GM21447 (cell line): ENCODE data around the gene ARHGAP42.
A peak's percentile ranks its signal among the peaks of the same experiment; 100 is the strongest.

Experiments used
- ATAC-seq: cut with Tn5 transposase; IDR thresholded peaks from one replicate; pipeline ENCODE4 v1.9.1; 2021; ENCODE audit not compliant: unreplicated experiment

Gene ARHGAP42

DNA sequence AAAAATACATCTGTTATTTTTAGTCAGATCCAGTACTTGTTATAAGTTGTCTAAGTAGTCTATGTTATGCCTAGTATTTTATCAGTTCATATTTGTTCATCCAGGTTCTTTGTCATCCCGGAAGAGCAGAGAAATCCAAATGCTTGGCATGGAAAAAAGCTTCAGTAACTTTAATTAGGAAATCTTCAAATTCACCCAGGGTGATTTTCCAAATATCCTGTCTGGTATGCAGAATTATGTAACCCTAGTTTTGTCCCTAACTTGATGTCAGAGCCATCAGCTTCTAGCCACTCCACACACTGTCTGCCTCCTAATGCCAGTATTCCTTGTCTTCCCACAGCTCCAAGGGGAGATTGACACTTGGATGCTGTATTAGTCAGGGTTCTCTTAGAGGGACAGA, 216.2 kb downstream of the ARHGAP42 start:
- ATAC-seq = no peak

DNA sequence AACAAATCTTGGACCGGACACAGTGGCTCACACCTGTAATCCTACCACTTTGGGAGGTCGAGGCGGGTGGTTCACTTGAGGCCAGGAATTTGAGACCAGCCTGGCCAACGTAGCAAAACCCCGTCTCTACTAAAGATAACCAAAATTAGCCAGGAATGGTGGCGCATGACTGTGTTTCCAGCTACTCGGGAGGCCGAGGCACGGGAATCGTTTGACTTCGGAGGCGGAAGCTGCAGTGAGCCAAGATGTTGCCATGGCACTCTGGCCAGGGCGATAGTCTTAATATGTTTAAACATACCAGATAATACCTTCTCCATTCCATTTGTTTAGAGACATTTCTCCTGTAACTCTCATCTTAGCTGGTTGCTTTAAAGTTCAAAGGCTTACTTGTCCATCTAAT, 218.6 kb downstream of the ARHGAP42 start:
- no peak for ATAC-seq

- ATAC-seq = no peak
Observed at GRCh38 chr11:100908746-100909145, 221.7 kb downstream of the ARHGAP42 start.

- peak; percentile 94 for ATAC-seq
Observed at GRCh38 chr11:100910808-100911207, 223.7 kb downstream of the ARHGAP42 start.

DNA sequence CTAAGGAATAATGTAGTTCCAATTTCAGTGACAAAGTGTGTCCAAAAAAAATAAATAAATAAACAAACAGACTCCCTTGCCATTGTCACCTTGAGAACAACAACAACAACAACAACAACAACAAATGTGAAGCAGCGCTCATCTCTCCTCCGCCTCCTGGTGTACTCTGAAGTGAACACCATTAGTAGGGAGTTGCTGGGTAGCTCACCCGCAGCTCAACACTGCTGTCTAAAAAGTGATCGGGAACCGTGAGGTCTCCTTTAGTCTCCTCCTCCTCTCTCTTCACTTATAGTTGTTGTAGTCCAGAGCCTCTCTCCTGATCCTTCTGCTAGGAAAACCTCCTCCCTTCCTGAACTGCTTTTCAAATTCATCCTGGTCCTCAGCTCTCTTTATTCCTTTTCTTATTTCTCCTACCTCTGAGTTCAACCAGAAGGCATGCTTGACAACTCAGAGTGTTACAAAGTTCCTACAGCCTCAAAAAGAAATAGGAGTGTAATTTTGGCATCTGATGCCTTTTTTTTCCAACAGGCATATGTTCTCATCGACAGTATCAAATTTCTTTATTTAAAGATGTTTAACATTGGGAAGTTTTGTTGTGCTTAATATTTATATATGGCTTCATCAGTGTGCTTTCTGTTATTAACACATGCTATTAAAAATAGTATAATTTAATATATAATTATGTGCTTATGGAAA, 227.5 kb downstream of the ARHGAP42 start:
- ATAC-seq = no peak

GRCh38 chr11:100918551-100919500, 231.7 kb downstream of the ARHGAP42 start:
- ATAC-seq = no peak

GRCh38 chr11:100920593-100920992, 233.5 kb downstream of the ARHGAP42 start:
- no peak for ATAC-seq

GRCh38 chr11:100922121-100922520, 235.0 kb downstream of the ARHGAP42 start:
- no peak for ATAC-seq

GRCh38 chr11:100923555-100923954, 236.5 kb downstream of the ARHGAP42 start:
- ATAC-seq = no peak

DNA sequence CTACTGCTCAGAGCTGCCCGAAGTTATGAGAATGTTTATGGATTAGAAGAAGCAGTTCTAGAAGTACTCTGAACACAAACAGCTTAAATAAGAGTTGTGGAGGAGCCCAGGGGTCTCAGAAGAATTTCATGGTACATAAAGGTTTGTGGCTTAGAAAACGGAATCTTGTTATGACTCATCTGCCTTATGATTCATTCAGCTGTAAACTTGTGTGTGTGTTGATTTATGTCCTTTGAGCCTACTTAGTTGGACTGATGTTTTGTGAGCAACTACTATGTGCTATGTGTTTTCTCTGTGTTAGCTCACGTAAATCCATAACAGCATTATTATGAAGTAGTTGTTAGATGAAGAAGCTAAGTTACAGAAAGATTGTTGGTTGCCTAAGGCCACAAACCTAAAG, 238.8 kb downstream of the ARHGAP42 start:
- ATAC-seq = peak; percentile 88

- ATAC-seq = no peak
Observed at GRCh38 chr11:100927579-100927978, 240.5 kb downstream of the ARHGAP42 start.

- no peak for ATAC-seq
Observed at GRCh38 chr11:100928426-100928825, 241.3 kb downstream of the ARHGAP42 start.

GRCh38 chr11:100929377-100929776, 242.3 kb downstream of the ARHGAP42 start:
- peak; percentile 37 for ATAC-seq

DNA sequence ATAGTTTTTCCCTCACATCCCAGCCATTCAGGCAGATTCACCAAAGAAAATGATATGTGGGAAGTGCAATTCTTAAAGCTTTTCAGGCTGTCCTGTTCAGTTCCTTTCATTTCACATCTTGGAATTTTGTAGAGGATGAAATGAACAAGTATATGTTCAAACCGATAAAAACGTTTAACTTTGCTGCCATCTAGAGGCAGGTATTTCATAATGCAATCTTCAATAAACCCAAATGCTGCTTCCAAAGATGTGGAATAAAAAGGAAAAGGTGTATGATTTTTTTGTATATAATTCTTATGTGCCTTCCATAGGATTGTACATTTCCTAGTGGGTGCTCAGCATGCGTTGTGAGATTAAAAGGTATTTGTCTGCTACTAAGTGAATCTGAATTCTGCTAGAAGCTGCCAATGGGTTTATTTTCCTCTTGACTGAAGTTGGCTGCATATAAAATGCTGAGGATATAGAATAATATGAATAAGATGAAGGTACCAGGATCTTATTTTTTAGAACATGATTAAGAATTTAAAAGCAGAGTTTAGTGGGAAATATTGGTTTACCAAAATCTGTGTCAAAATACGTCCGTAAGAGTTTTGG, 243.2 kb downstream of the ARHGAP42 start:
- ATAC-seq = no peak

DNA sequence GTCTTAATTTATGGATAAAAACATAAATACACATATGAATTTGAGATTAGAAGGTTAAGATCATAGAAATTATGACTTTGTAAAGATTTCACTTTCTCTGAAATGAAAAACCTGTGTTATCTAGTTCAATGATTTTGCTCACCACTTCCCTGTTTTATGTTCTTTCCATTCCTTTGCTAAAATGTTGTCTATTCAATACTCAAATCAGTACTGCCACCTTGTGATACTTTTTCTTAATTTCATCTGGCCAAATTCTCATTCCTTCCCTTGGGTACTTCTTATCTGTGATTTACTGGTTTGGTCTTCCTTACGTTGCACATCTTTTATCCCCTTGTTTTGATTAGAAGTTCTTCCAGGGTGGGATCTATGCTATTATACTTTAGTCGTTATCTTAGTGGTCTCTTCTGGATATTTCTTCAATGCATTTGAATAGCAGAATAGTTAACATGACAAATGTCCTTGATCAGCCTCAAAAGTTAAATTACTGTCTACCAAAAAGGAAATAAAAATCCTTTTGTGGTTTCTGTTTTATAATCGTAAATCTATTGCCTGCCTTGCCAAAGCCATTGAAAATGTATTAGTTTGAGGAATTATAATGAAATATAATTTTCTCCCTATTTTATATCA, 245.5 kb downstream of the ARHGAP42 start:
- ATAC-seq = peak; percentile 53

DNA sequence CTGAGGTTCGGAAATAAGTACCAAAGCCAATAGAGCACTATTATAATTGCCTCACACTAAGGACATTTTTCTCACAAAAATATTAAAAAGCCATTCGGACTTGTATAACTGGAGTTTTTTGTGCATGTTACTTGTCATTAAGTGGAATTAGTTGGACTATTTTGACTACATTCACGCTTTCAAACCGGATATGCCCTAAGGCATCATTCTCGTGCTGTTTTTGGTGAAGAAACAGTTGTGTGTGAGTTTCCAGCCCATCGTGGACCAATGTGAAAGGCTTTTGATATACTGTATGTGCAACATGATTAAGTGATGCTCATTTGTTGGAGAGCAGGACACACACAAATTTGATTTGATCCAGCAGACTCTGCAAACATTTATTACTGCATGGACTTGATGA, 249.7 kb downstream of the ARHGAP42 start:
- no peak for ATAC-seq

GRCh38 chr11:100939571-100939970, 252.5 kb downstream of the ARHGAP42 start:
- no peak for ATAC-seq

GRCh38 chr11:100940111-100940510, 253.0 kb downstream of the ARHGAP42 start:
- no peak for ATAC-seq

DNA sequence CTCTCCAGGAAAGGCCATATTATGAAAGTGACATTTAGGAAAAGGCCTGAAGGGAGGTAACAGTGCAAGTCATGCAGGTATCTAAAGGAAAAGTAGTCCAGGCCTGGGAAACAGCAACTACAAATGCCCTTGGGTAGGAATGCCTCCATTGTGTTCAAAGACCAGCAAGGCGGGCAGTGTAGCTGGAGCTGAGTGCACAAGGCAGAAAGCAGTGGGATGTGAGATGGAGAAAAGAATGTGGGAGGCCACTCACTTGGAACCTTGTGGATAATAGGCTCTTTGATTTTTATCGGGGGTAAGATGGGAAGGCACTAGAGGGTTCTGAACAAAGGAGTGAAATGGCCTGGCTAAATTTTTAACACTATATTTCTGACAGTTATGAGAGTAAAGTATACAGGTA, 253.9 kb downstream of the ARHGAP42 start:
- ATAC-seq = no peak

DNA sequence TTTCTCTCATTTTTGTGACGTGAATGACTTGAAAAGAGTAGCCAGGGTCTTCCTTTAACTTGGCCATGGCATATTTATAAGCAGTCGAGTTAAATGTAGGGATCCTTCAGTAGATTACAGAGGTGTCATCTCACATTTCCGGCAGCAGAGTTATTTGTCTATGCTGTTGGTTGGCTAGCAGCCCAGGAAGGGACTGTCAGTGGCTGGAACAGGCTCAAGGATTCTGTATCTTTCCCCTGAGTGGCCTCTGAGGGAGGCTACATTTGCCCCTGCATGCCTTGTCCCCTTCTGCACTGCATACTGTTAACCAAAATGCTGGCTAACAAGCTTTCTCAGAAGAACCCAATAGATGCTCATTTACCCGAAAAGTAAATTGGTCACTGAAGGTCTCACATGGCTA, 254.9 kb downstream of the ARHGAP42 start:
- ATAC-seq = no peak

- no peak for ATAC-seq
Observed at GRCh38 chr11:100948936-100949335, 261.8 kb downstream of the ARHGAP42 start.
